SJSA1 (cell line): Measurements from ENCODE around the gene MANSC4. TPM values are rescaled to one million over a fixed set of nuclear protein-coding genes. Genes with fewer than 3 reads are reported as not detected.

Experiments used
- DNase-seq, 2 experiments: peaks; one replicate each; pipeline ENCODE4 v3.0.0-alpha.2; 2015 to 2020; ENCODE audit warnings: low spot score in 2 of 2, low read depth in 1 of 2
- H3K27ac ChIP-seq: fragments of 250-450 bp; sonication (Bioruptor Pico); 2 replicates; pipeline ENCODE4 v1.5.1; 2020; ENCODE audit warnings: mild to moderate bottlenecking, moderate library complexity
- H3K27me3 ChIP-seq: fragments of 250-450 bp; sonication (Bioruptor Pico); replicated peaks from 2 replicates; pipeline ENCODE4 v1.5.1; 2020; ENCODE audit warnings: mild to moderate bottlenecking, moderate library complexity
- H3K36me3 ChIP-seq: fragments of 250-450 bp; sonication (Bioruptor Pico); 2 replicates; pipeline ENCODE4 v1.5.1; 2020; ENCODE audit warnings: mild to moderate bottlenecking
- H3K4me1 ChIP-seq: fragments of 250-450 bp; sonication (Bioruptor Pico); replicated peaks from 2 replicates; pipeline ENCODE4 v1.6.1; 2021; ENCODE audit warnings: mild to moderate bottlenecking
- H3K4me3 ChIP-seq: fragments of 250-450 bp; sonication (Bioruptor Pico); 2 replicates; pipeline ENCODE4 v1.5.1; 2020; ENCODE audit warnings: mild to moderate bottlenecking
- H3K9me3 ChIP-seq: fragments of 250-450 bp; sonication (Bioruptor Pico); replicated peaks from 2 replicates; pipeline ENCODE4 v1.5.1; 2020; ENCODE audit warnings: mild to moderate bottlenecking
- total RNA-seq: library from RNA; depleted of rRNA; stranded (reverse); fragments of >200 nt; shearing (Covaris generic); gene quantifications from 2 replicates; pipeline ENCODE4 v1.2.3, GENCODE V29; 2014

Gene MANSC4
- total RNA-seq, 1 experiment from 2014 or later, result not detected

- no peaks in the 10 kb centered on the region for H3K36me3 ChIP-seq
- DNase-seq, result no peak
- no peaks in the 10 kb centered on the region for H3K9me3 ChIP-seq
- peaks cover 15% of the 10 kb centered on the region for H3K4me1 ChIP-seq
- no peak overlapping the region for H3K4me3 ChIP-seq
- H3K27me3 ChIP-seq, result no peaks in the 10 kb centered on the region
- no peak overlapping the region for H3K27ac ChIP-seq
These were observed 30.7 kb upstream of the MANSC4 start for GRCh38 chr12:27810756-27811155.

GRCh38 chr12:27808841-27809240, 28.8 kb upstream of the MANSC4 start:
- Histone ChIP-seq H3K36me3 (no peaks in the 10 kb centered on the region), H3K27ac (no peak overlapping the region), H3K4me3 (no peak overlapping the region), H3K9me3 (no peaks in the 10 kb centered on the region), H3K4me1 (peaks cover 15% of the 10 kb centered on the region), H3K27me3 (no peaks in the 10 kb centered on the region)
- DNase-seq, result no peak

- Histone ChIP-seq H3K9me3 (no peaks in the 10 kb centered on the region), H3K27me3 (no peaks in the 10 kb centered on the region)
- DNase-seq, result peak in 1 of 2 experiments; percentile 30
These were observed 27.1 kb upstream of the MANSC4 start for GRCh38 chr12:27807063-27807703.

GRCh38 chr12:27806259-27806658, 26.2 kb upstream of the MANSC4 start:
- H3K27ac ChIP-seq, result no peak overlapping the region
- no peaks in the 10 kb centered on the region for H3K27me3 ChIP-seq
- DNase-seq, result no peak
- peaks cover 20% of the 10 kb centered on the region for H3K4me1 ChIP-seq
- 0 out of 2 replicates have a peak, but pooled peaks cover 3% of the 10 kb centered on the region for H3K36me3 ChIP-seq
- H3K4me3 ChIP-seq, result no peak overlapping the region
- no peaks in the 10 kb centered on the region for H3K9me3 ChIP-seq

More at GRCh38 chr12:27807063-27807703, 27.1 kb upstream of the MANSC4 start:
- Histone ChIP-seq H3K4me1 (peaks cover 22% of the 10 kb centered on the region), H3K27ac (no peak overlapping the region), H3K36me3 (no peaks in the 10 kb centered on the region), H3K4me3 (no peak overlapping the region)

- Histone ChIP-seq H3K9me3 (no peaks in the 10 kb centered on the region), H3K27me3 (no peaks in the 10 kb centered on the region), H3K4me1 (peaks cover 11% of the 10 kb centered on the region; the same call in 1 of the 2 replicates), H3K27ac (no peak overlapping the region), H3K36me3 (0 out of 2 replicates have a peak, but pooled peaks cover 4% of the 10 kb centered on the region), H3K4me3 (no peak overlapping the region)
- no peak for DNase-seq
These were observed 25.2 kb upstream of the MANSC4 start for GRCh38 chr12:27805238-27805637.

GRCh38 chr12:27802936-27803335, 22.9 kb upstream of the MANSC4 start:
- Histone ChIP-seq H3K36me3 (peaks cover 18% of the 10 kb centered on the region), H3K4me1 (peaks cover 11% of the 10 kb centered on the region; the same call in 1 of the 2 replicates), H3K27ac (no peak overlapping the region), H3K4me3 (no peak overlapping the region), H3K9me3 (no peaks in the 10 kb centered on the region), H3K27me3 (no peaks in the 10 kb centered on the region)
- DNase-seq, result no peak

GRCh38 chr12:27802511-27802910, 22.5 kb upstream of the MANSC4 start:
- H3K27ac ChIP-seq, result no peak overlapping the region
- H3K36me3 ChIP-seq, result peaks cover 22% of the 10 kb centered on the region
- H3K4me1 ChIP-seq, result peaks cover 11% of the 10 kb centered on the region; the same call in 1 of the 2 replicates
- H3K9me3 ChIP-seq, result no peaks in the 10 kb centered on the region
- H3K4me3 ChIP-seq, result no peak overlapping the region
- no peak for DNase-seq
- no peaks in the 10 kb centered on the region for H3K27me3 ChIP-seq

- Histone ChIP-seq H3K27ac (no peak overlapping the region), H3K27me3 (no peaks in the 10 kb centered on the region), H3K4me3 (no peak overlapping the region), H3K36me3 (peaks cover 31% of the 10 kb centered on the region), H3K9me3 (no peaks in the 10 kb centered on the region), H3K4me1 (peaks cover 9% of the 10 kb centered on the region)
- no peak for DNase-seq
These were observed 21.6 kb upstream of the MANSC4 start for GRCh38 chr12:27801630-27802029.

- no peaks in the 10 kb centered on the region for H3K27me3 ChIP-seq
- no peaks in the 10 kb centered on the region for H3K9me3 ChIP-seq
- H3K4me3 ChIP-seq, result no peak overlapping the region
- H3K27ac ChIP-seq, result no peak overlapping the region
- peaks cover 17% of the 10 kb centered on the region for H3K4me1 ChIP-seq
- DNase-seq, result no peak
- H3K36me3 ChIP-seq, result peaks cover 34% of the 10 kb centered on the region
These were observed 20.8 kb upstream of the MANSC4 start for GRCh38 chr12:27800819-27801218.

GRCh38 chr12:27797301-27798025, 17.4 kb upstream of the MANSC4 start:
- no peaks in the 10 kb centered on the region for H3K9me3 ChIP-seq
- H3K27me3 ChIP-seq, result no peaks in the 10 kb centered on the region
- peaks cover 61% of the 10 kb centered on the region for H3K36me3 ChIP-seq
- no peak overlapping the region for H3K27ac ChIP-seq
- no peak for DNase-seq
- peaks cover 32% of the 10 kb centered on the region for H3K4me1 ChIP-seq
- no peak overlapping the region for H3K4me3 ChIP-seq

GRCh38 chr12:27796128-27796527, 16.1 kb upstream of the MANSC4 start:
- Histone ChIP-seq H3K9me3 (no peaks in the 10 kb centered on the region), H3K27me3 (no peaks in the 10 kb centered on the region), H3K4me1 (peaks cover 31% of the 10 kb centered on the region), H3K36me3 (peaks cover 68% of the 10 kb centered on the region), H3K4me3 (no peak overlapping the region), H3K27ac (no peak overlapping the region; the same call in 1 of the 2 replicates)
- peak in 1 of 2 experiments; percentile 24 for DNase-seq

- H3K4me1 ChIP-seq, result peaks cover 31% of the 10 kb centered on the region
- H3K4me3 ChIP-seq, result no peak overlapping the region
- peaks cover 75% of the 10 kb centered on the region for H3K36me3 ChIP-seq
- no peaks in the 10 kb centered on the region for H3K9me3 ChIP-seq
- peak in 1 of 2 experiments; percentile 43 for DNase-seq
- H3K27me3 ChIP-seq, result no peaks in the 10 kb centered on the region
- H3K27ac ChIP-seq, result peak overlapping the region; percentile 33; the same call in 1 of the 2 replicates
These were observed 15.0 kb upstream of the MANSC4 start for GRCh38 chr12:27794818-27795584.

GRCh38 chr12:27790179-27790578, 10.1 kb upstream of the MANSC4 start:
- Histone ChIP-seq H3K4me1 (peaks cover 44% of the 10 kb centered on the region), H3K27me3 (no peaks in the 10 kb centered on the region), H3K9me3 (no peaks in the 10 kb centered on the region), H3K4me3 (no peak overlapping the region), H3K36me3 (peaks cover 63% of the 10 kb centered on the region), H3K27ac (no peak overlapping the region)
- no peak for DNase-seq
